Measurements from ENCODE around the gene RBM24.

- TF ChIP-seq, protein P1, sequence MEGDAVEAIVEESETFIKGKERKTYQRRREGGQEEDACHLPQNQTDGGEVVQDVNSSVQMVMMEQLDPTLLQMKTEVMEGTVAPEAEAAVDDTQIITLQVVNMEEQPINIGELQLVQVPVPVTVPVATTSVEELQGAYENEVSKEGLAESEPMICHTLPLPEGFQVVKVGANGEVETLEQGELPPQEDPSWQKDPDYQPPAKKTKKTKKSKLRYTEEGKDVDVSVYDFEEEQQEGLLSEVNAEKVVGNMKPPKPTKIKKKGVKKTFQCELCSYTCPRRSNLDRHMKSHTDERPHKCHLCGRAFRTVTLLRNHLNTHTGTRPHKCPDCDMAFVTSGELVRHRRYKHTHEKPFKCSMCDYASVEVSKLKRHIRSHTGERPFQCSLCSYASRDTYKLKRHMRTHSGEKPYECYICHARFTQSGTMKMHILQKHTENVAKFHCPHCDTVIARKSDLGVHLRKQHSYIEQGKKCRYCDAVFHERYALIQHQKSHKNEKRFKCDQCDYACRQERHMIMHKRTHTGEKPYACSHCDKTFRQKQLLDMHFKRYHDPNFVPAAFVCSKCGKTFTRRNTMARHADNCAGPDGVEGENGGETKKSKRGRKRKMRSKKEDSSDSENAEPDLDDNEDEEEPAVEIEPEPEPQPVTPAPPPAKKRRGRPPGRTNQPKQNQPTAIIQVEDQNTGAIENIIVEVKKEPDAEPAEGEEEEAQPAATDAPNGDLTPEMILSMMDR (IDR thresholded peaks at IDR 0.05), result no peak
- no peak for TF ChIP-seq EZH2phosphoT487 (IDR thresholded peaks at IDR 0.05)
These were observed 22.3 kb downstream of the RBM24 start for GRCh38 chr6:17303444-17303843.
